Retinal pigment epithelial cell (primary cell): ENCODE results near the gene PTPRN2.

ENCODE experiments used
- DNase-seq: peaks from one replicate; pipeline ENCODE4 v3.0.0-alpha.2; 2010; ENCODE audit warnings: low read depth
- H3K4me3 ChIP-seq: 2 replicates; pipeline ENCODE4 v1.5.1; 2011; ENCODE audit warnings: mild to moderate bottlenecking, low read length, control low read depth, moderate library complexity
- TF ChIP-seq, protein P1 (sequence below): conservative IDR thresholded peaks from 2 replicates; pipeline ENCODE4 v1.5.1; 2011; ENCODE audit warnings: low read depth, low read length, control low read depth, inconsistent platforms

The PTPRN2 gene

DNA sequence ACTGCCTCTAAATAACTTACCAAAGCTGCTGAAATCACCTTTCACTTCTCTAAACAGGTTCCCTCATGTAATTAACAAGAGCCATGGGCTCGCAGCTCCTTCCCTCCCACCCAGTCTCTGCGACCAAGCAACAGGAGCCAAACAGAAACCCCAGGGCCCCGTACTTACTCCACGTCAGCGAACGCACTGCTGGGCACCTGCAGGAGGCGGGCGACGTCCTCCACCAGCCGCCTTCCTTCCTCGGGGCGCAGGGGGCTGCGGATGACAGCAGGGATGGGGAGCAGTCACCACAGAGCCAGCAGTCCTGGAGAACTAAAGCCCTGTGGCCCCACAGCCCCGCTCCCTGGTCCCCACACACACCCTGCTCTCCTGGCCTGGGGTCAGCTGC lies 477.0 kb downstream of the PTPRN2 start:
- DNase-seq, result no peak
- no peak overlapping the region for H3K4me3 ChIP-seq
- TF ChIP-seq, protein P1, sequence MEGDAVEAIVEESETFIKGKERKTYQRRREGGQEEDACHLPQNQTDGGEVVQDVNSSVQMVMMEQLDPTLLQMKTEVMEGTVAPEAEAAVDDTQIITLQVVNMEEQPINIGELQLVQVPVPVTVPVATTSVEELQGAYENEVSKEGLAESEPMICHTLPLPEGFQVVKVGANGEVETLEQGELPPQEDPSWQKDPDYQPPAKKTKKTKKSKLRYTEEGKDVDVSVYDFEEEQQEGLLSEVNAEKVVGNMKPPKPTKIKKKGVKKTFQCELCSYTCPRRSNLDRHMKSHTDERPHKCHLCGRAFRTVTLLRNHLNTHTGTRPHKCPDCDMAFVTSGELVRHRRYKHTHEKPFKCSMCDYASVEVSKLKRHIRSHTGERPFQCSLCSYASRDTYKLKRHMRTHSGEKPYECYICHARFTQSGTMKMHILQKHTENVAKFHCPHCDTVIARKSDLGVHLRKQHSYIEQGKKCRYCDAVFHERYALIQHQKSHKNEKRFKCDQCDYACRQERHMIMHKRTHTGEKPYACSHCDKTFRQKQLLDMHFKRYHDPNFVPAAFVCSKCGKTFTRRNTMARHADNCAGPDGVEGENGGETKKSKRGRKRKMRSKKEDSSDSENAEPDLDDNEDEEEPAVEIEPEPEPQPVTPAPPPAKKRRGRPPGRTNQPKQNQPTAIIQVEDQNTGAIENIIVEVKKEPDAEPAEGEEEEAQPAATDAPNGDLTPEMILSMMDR, result no peak

DNA sequence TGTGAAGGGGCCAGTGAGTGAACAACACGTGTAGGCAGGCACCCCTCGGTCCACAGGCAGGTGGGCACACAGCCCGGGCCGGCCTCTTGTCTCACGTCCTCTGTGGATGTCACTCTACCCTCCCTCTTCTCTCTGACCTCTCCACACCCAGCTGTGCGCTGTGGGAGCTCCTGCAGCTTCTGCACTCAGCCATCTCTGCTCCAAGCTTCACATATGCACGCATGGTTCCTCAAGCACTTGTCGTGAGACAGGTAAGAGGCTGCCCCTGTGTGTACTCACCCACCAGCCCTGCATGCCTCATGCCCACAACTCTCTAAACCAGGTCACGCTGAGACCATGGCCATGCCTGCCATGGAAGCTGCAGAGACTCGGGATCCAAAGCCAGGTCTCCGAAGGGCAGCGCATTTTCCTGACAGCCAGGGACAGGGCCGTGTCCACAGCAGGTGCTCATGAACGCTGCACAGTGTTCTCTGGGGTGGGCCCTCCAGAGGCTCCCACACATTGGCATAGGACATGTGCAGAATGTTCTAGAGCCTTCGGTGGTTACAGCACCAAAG lies 477.5 kb downstream of the PTPRN2 start:
- no peak for DNase-seq
- TF ChIP-seq, protein P1, result no peak
- no peak overlapping the region for H3K4me3 ChIP-seq

DNA sequence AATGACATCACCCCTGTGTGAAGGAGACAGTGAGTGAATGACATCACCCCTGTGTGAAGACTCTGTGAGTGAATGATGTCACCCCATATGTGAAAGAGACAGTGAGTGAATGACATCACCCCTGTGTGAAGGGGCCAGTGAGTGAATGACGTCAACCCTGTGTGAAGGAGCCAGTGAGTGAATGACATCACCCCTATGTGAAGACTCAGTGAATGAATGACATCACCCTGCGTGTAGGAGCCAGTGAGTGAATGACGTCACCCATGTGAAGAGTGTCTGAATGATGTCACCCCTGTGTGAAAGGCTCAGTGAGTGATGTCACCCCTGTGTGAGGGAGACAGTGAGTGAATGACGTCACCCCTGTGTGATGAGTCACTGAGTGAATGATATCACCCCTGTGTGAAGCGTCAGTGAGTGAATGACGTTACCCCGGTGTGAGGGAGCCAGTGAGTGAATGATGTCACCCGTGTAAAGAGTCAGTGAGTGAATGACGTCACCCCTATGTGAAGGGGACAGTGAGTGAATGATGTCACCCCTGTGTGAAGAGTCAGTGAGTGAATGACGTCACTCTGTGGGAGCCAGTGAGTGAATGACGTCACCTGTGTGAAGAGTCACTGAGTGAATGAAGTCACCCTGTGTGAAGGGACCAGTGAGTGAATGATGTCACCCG lies 478.1 kb downstream of the PTPRN2 start:
- DNase-seq, result no peak
- TF ChIP-seq, protein P1, result no peak
- H3K4me3 ChIP-seq, result no peak overlapping the region

DNA sequence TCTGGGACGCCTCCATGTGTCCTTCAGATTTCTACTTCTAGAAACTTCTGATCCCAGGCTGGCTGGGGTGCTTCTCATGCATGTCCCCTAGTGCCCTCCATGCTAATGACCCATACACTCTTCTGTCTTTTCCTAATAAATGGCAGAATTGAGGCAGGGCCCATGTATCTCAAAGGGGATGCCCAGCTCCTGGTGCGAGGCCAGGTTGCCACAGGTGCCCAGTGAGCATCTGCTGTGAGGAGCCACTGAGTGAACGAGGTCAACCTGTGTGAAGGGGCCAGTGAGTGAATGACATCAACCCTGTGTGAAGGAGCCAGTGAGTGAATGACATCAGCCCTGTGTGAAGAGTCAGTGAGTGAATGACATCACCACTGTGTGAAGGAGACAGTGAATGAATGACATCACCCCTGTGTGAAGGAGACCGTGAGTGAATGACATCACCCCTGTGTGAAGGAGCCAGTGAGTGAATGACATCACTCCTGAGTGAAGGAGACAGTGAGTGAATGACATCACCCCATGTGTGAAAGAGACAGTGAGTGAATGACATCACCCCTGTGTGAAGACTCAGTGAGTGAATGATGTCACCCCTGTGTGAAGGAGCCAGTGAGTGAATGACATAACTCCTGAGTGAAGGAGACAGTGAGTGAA lies 478.9 kb downstream of the PTPRN2 start:
- no peak for DNase-seq
- TF ChIP-seq, protein P1, result no peak
- H3K4me3 ChIP-seq, result no peak overlapping the region

DNA sequence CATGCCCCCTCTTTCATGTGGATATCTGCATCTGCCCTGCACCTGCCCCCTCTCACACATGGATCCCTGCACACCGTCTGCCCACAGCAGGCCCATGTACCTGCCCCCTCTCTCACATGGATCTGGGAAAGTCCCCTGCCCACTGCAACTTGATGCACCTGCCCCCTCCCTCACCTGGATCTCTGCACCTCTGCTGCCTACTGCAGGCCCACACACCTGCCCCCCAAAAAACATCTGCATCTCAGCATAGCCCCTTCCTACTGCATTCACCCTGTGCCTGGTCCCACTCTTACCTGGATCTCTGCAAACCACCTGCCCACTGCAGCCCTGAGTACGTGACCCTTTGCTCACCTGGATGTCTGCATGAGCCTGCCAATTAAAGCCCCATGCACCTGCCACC lies 479.8 kb downstream of the PTPRN2 start:
- TF ChIP-seq, protein P1, result no peak
- no peak overlapping the region for H3K4me3 ChIP-seq
- no peak for DNase-seq

DNA sequence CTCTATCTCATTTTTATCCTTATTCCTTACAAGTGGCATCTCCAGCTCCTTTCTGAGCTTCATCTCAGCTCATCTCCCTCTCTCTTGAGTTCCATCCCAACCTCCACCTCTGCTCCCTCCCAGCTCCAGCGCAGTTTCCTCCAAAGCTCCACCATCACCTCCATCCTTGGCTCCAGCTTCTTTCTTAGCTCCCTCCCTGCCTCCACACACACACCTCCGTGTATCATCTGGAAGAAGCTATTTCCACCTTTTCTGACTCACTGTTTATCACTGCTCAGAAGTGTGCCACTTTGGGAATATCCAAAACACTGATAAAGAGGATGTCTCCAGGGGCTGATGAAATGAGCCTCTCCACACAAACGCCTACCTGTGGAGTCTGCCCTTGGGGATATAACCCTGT lies 481.4 kb downstream of the PTPRN2 start:
- TF ChIP-seq, protein P1, result no peak

DNA sequence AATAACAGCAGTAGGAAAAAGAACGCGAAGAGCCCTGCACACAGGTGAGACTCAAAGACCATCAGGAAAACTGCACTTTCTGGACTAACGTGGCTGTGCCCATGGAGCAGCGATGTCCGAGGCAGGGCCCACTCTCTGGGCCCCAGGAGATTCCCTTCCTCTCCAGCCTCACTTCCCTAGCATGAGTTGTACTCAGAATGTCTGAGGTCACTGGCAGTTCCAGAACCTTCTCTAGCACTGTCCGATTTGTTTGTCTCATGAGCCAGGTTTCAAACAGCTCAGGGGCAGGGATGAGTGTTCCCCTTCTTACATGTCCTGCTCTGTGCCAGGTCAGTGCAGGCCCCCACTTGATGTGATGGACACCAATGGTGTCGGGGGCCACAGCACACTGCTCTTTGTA lies 484.2 kb downstream of the PTPRN2 start:
- no peak for DNase-seq
- H3K4me3 ChIP-seq, result no peak overlapping the region
- TF ChIP-seq, protein P1, result no peak

More for the DNA sequence above, 481.4 kb downstream of the PTPRN2 start:
- H3K4me3 ChIP-seq, result no peak overlapping the region
- DNase-seq, result no peak
